H1 (cell line): Measurements from ENCODE around the gene CEP128. TPM values are rescaled to one million over a fixed set of nuclear protein-coding genes. Genes with fewer than 3 reads are reported as not detected.

Experiments used
- BCL11A ChIP-seq, 2 experiments: IDR thresholded peaks; one replicate each; pipeline ENCODE4 v1.6.1; 2011; ENCODE audit warnings: low read depth in 2 of 2, low read length in 2 of 2, mild to moderate bottlenecking in 2 of 2
- CHD7 ChIP-seq: fragments of 300-600 bp; sonication (generic); IDR thresholded peaks from 2 replicates; pipeline ENCODE4 v1.7.1; 2012; ENCODE audit warnings: low read length, moderate library complexity, mild to moderate bottlenecking, inconsistent platforms; ENCODE audit not compliant: insufficient replicate concordance
- polyA plus RNA-seq, 7 experiments: library from polyadenylated mRNA; depleted of rRNA in 3 of 7; stranded (reverse) in 5 of 7; unstranded in 2 of 7; fragments of >200 nt in 5 of 7; fragments of 200-250 nt in 2 of 7; gene quantifications; 1 replicate in 5 of 7; 2 replicates in 1 of 7; 4 replicates in 1 of 7; pipeline versions ENCODE4 v1.2.1 to v1.2.3, GENCODE V29; 2011 to 2013; ENCODE audit warnings: missing spikeins in 2 of 7, mixed read lengths in 2 of 7
- total RNA-seq: library from RNA; stranded (reverse); fragmentation: NEBNext Ultra II Directional; extraction: Animal tissue kit (Norgen Biotek cat#: 25700); gene quantifications from 2 replicates; pipeline ENCODE4 v1.2.1, GENCODE V29; 2021

The CEP128 gene
- total and polyA plus RNA-seq, 2 of the 8 experiments (the other 6 are each of a cell fraction or from before 2014, with no cell fraction given): 1.9 to 17.0 TPM

- TF ChIP-seq CHD7 (no peak), BCL11A (IDR thresholded peaks at IDR 0.05; ENCODE audit: low read depth in 2 of 2, low read length in 2 of 2) (no peak)
Measured at GRCh38 chr14:80867798-80868197, 73.7 kb downstream of the CEP128 start (continued).
